GM12872 (cell line): Measurements from ENCODE around the gene ATP13A5.

Experiments
- CTCF ChIP-seq: IDR thresholded peaks from 3 replicates; pipeline ENCODE4 v1.5.1; 2011; ENCODE audit warnings: low read depth, mild to moderate bottlenecking, low read length, moderate library complexity; ENCODE audit not compliant: insufficient read depth

Gene ATP13A5

GRCh38 chr3:193375614-193376013 lies 2.9 kb downstream of the ATP13A5 start:
- TF ChIP-seq CTCF, result no peak

- no peak for TF ChIP-seq CTCF
Measured at GRCh38 chr3:193372783-193373182, 5.8 kb downstream of the ATP13A5 start.

DNA sequence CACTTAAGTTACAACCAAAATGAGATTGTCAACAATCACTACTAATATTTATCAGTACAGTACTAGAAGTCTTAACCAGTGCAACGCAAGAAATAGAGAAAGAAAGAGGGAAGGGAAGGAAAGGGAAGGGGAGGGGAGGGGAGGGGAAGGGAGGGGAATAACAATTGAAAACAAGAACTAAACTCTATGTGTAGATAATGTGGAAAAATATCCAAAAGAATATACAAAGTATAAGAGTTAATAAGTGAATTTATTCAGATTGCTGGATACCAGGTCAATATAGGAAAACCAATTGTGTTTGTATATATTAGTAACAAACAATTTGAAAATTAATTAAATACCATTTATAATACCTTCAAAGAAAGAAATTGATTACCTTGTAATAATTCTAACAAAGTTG lies 10.7 kb downstream of the ATP13A5 start:
- no peak for TF ChIP-seq CTCF

GRCh38 chr3:193357291-193357690 lies 21.3 kb downstream of the ATP13A5 start:
- TF ChIP-seq CTCF, result no peak

GRCh38 chr3:193354423-193354822 lies 24.1 kb downstream of the ATP13A5 start:
- TF ChIP-seq CTCF, result no peak

GRCh38 chr3:193350744-193351143 lies 27.8 kb downstream of the ATP13A5 start:
- no peak for TF ChIP-seq CTCF

DNA sequence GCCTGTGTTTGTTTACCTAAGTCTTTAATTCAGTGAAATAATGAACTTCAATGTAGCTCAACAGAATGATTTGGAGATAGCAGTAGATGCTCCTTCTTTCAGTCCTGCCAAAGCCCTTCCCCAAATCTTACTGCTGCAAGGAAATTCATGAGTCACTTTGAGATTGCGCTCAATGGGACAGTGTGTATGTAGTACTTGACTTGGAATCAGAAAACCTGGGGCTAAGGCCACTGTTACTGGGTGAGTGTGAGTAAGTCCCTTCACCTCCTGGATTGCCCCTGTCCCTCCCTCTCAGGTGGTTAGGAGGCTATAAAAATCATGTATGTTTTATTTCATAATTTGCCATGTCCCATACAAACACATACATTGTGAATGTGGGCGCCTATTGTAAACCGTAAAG lies 29.9 kb downstream of the ATP13A5 start:
- no peak for TF ChIP-seq CTCF
